HepG2 (cell line): ENCODE measurements around the gene UBAP1L. TPM values are rescaled to one million over a fixed set of nuclear protein-coding genes. Genes with fewer than 3 reads are reported as not detected.

Experiments
- AKNA ChIP-seq: sonication (generic); formaldehyde crosslinking; IDR thresholded peaks from 2 replicates; pipeline ENCODE4 v1.4.0; 2020; ENCODE audit warnings: missing genetic modification reagents, borderline replicate concordance
- BCL6 ChIP-seq: IDR thresholded peaks from 2 replicates; pipeline ENCODE4 v1.6.1; 2016; ENCODE audit warnings: missing genetic modification reagents, missing compliant biosample characterization
- CBX1 ChIP-seq: IDR thresholded peaks from one replicate; pipeline ENCODE4 v1.6.1; 2016; ENCODE audit warnings: antibody characterized with exemption, low read depth
- CCDC6 ChIP-seq: sonication (generic); formaldehyde crosslinking; IDR thresholded peaks from 2 replicates; pipeline ENCODE4 v1.8.1; 2022; ENCODE audit warnings: mild to moderate bottlenecking, missing genetic modification reagents, moderate library complexity
- KMT2A ChIP-seq: sonication (generic); formaldehyde crosslinking; IDR thresholded peaks from 2 replicates; pipeline ENCODE4 v1.4.0; 2020; ENCODE audit warnings: missing genetic modification reagents
- RBFOX2 ChIP-seq: fragments of 200-400 bp; formaldehyde crosslinking; IDR thresholded peaks from 2 replicates; pipeline ENCODE4 v1.6.1; 2017; ENCODE audit warnings: low read depth, mild to moderate bottlenecking, low read length
- RFX1 ChIP-seq: fragments of 450-650 bp; IDR thresholded peaks from 2 replicates; pipeline ENCODE4 v1.6.1; 2017
- ZNF557 ChIP-seq: sonication (generic); formaldehyde crosslinking; IDR thresholded peaks from 2 replicates; pipeline ENCODE4 v1.4.0; 2020; ENCODE audit warnings: missing genetic modification reagents
- ZNF652 ChIP-seq: IDR thresholded peaks from 2 replicates; pipeline ENCODE4 v1.6.1; 2016; ENCODE audit warnings: low read depth, borderline replicate concordance
- polyA plus RNA-seq, 8 experiments: library from polyadenylated mRNA; depleted of rRNA in 3 of 8; stranded (reverse) in 7 of 8; unstranded in 1 of 8; fragments of >200 nt; fragmentation: Illumina TruSeq in 4 of 8; extraction: Trizol in 4 of 8; gene quantifications; 2 replicates each; pipeline versions ENCODE4 v1.2.1 to v1.2.3, GENCODE V29; 2011 to 2016; ENCODE audit warnings: low read depth in 4 of 8, missing spikeins in 1 of 8, mixed read lengths in 1 of 8; ENCODE audit not compliant: insufficient read depth in 1 of 8
- total RNA-seq, 5 experiments: library from RNA; depleted of rRNA; stranded (reverse); fragments of >200 nt; fragmentation: Illumina TruSeq; extraction: Trizol; gene quantifications; 2 replicates each; pipeline ENCODE4 v1.2.3, GENCODE V29; 2016; ENCODE audit warnings: low read depth in 1 of 5
- TF ChIP-seq, protein P1 (sequence below): IDR thresholded peaks from 2 replicates; pipeline ENCODE4 v1.4.0; 2020; ENCODE audit warnings: mild to moderate bottlenecking, missing genetic modification reagents

The UBAP1L gene
- total and polyA plus RNA-seq, 2 of the 13 experiments (the other 11 are each of a cell fraction or from before 2014, with no cell fraction given) = 0.86 to 1.4 TPM

- TF ChIP-seq AKNA (CRISPR knock-in tag) = no peak
- TF ChIP-seq, protein P1, sequence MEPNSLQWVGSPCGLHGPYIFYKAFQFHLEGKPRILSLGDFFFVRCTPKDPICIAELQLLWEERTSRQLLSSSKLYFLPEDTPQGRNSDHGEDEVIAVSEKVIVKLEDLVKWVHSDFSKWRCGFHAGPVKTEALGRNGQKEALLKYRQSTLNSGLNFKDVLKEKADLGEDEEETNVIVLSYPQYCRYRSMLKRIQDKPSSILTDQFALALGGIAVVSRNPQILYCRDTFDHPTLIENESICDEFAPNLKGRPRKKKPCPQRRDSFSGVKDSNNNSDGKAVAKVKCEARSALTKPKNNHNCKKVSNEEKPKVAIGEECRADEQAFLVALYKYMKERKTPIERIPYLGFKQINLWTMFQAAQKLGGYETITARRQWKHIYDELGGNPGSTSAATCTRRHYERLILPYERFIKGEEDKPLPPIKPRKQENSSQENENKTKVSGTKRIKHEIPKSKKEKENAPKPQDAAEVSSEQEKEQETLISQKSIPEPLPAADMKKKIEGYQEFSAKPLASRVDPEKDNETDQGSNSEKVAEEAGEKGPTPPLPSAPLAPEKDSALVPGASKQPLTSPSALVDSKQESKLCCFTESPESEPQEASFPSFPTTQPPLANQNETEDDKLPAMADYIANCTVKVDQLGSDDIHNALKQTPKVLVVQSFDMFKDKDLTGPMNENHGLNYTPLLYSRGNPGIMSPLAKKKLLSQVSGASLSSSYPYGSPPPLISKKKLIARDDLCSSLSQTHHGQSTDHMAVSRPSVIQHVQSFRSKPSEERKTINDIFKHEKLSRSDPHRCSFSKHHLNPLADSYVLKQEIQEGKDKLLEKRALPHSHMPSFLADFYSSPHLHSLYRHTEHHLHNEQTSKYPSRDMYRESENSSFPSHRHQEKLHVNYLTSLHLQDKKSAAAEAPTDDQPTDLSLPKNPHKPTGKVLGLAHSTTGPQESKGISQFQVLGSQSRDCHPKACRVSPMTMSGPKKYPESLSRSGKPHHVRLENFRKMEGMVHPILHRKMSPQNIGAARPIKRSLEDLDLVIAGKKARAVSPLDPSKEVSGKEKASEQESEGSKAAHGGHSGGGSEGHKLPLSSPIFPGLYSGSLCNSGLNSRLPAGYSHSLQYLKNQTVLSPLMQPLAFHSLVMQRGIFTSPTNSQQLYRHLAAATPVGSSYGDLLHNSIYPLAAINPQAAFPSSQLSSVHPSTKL = no peak
- no peak for TF ChIP-seq CCDC6 (CRISPR knock-in tag)
- no peak for TF ChIP-seq RBFOX2
- no peak for TF ChIP-seq RFX1
- TF ChIP-seq CBX1 = no peak
- TF ChIP-seq ZNF557 (CRISPR knock-in tag) = no peak
- no peak for TF ChIP-seq BCL6 (CRISPR knock-in tag)
- no peak for TF ChIP-seq ZNF652 (CRISPR knock-in tag)
- TF ChIP-seq KMT2A (CRISPR knock-in tag) = no peak
Measured at GRCh38 chr15:65060641-65061397, 54.2 kb downstream of the UBAP1L start (continued).
